AG09309 (cell line): ENCODE data around the gene FRMD4A.
"Not testable (repeated sequence)": the region's sequence is repeated elsewhere in the genome, so short reads cannot be mapped to it uniquely, and the experiment has no call there.

Experiments
- DNase-seq: peaks from one replicate; pipeline ENCODE4 v3.0.0-alpha.2; 2010; ENCODE audit warnings: low read depth
- H3K4me3 ChIP-seq: 2 replicates; pipeline ENCODE4 v1.5.1; 2011; ENCODE audit warnings: mild to moderate bottlenecking, low read depth, low read length, moderate library complexity; ENCODE audit not compliant: control insufficient read depth
- CTCF ChIP-seq: IDR thresholded peaks from 2 replicates; pipeline ENCODE4 v1.5.1; 2011; ENCODE audit warnings: mild to moderate bottlenecking, low read depth, low read length, inconsistent platforms; ENCODE audit not compliant: insufficient read depth, control insufficient read depth; ENCODE audit errors: missing control alignments

Gene FRMD4A

GRCh38 chr10:14220026-14220425, 110.7 kb downstream of the FRMD4A start:
- no peak for TF ChIP-seq CTCF
- no peak for DNase-seq
- H3K4me3 ChIP-seq: no peak overlapping the region

- no peak for TF ChIP-seq CTCF
- H3K4me3 ChIP-seq: no peak overlapping the region
Measured at GRCh38 chr10:14219411-14219810, 111.3 kb downstream of the FRMD4A start.

GRCh38 chr10:14215641-14216040, 115.1 kb downstream of the FRMD4A start:
- no peak overlapping the region for H3K4me3 ChIP-seq
- DNase-seq: no peak
- no peak for TF ChIP-seq CTCF

More at GRCh38 chr10:14219411-14219810, 111.3 kb downstream of the FRMD4A start:
- no peak for DNase-seq

GRCh38 chr10:14213703-14214102, 117.0 kb downstream of the FRMD4A start:
- H3K4me3 ChIP-seq, DNase-seq: not testable (repeated sequence)

GRCh38 chr10:14211610-14212009, 119.1 kb downstream of the FRMD4A start:
- H3K4me3 ChIP-seq: no peak overlapping the region
- TF ChIP-seq CTCF: no peak
- DNase-seq: no peak

GRCh38 chr10:14208231-14208630, 122.5 kb downstream of the FRMD4A start:
- no peak for TF ChIP-seq CTCF
- no peak for DNase-seq
- no peak overlapping the region for H3K4me3 ChIP-seq

GRCh38 chr10:14205233-14205632, 125.5 kb downstream of the FRMD4A start:
- H3K4me3 ChIP-seq: no peak overlapping the region
- TF ChIP-seq CTCF: no peak

More at GRCh38 chr10:14205233-14205632, 125.5 kb downstream of the FRMD4A start:
- DNase-seq: no peak
